ENCODE data around the gene CFAP74. TPM values are rescaled to one million over a fixed set of nuclear protein-coding genes. Genes with fewer than 3 reads are reported as not detected.

Gene CFAP74
- total and polyA plus RNA-seq, 2 of the 4 experiments (the other 2 are of a cell fraction), result not detected

- Histone ChIP-seq H2BK5ac (ENCODE audit: low read depth, low read length, poor library complexity, severe bottlenecking) (no peak overlapping the region), H4K20me1 (ENCODE audit: insufficient read depth, low read length) (no peaks in the 10 kb centered on the region), H3K4me1 (ENCODE audit: control insufficient read depth, insufficient read depth, low read length) (no peaks in the 10 kb centered on the region), H3K4me3 (ENCODE audit: insufficient read depth, low read depth, low read length) (no peak overlapping the region), H3K9me3 (ENCODE audit: control insufficient read depth, insufficient read depth, low read length) (no peaks in the 10 kb centered on the region), H3K9me1 (ENCODE audit: insufficient read depth, low read length) (0 out of 2 replicates have a peak, but pooled peaks cover 3% of the 10 kb centered on the region), H3K27ac (ENCODE audit: insufficient read depth, low read length) (no peak overlapping the region), H4K8ac (ENCODE audit: low read depth in 2 of 2, low read length in 2 of 2) (no peak overlapping the region), H2BK15ac (ENCODE audit: low read depth, low read length) (no peak overlapping the region), H3K36me3 (ENCODE audit: control insufficient read depth, insufficient read depth, low read length) (no peaks in the 10 kb centered on the region), H2BK120ac (ENCODE audit: low read depth, low read length) (no peak overlapping the region), H3K23ac (ENCODE audit: low read depth, low read length) (no peak overlapping the region), H2AK9ac (replicated peaks; ENCODE audit: low read depth, low read length, poor library complexity) (no peak overlapping the region), H3K56ac (ENCODE audit: extremely low read depth, insufficient read depth, low read length) (no peak overlapping the region), H4K5ac (ENCODE audit: low read depth, low read length) (no peak overlapping the region), H3K14ac (replicated peaks; ENCODE audit: low read depth, low read length) (no peak overlapping the region), H3K27me3 (ENCODE audit: control insufficient read depth, insufficient read depth, low read length) (peaks cover 44% of the 10 kb centered on the region), H2AFZ (replicated peaks; ENCODE audit: low read length, poor library complexity) (no peak overlapping the region), H3K18ac (ENCODE audit: low read depth, low read length) (no peak overlapping the region), H3K9ac (ENCODE audit: low read depth, low read length) (no peak overlapping the region), H3K4ac (ENCODE audit: low read depth, low read length) (no peak overlapping the region), H2BK20ac (ENCODE audit: low read depth, low read length) (no peak overlapping the region), H3K4me2 (ENCODE audit: low read depth, low read length) (no peak overlapping the region), H2AK5ac (ENCODE audit: low read depth, low read length) (no peak overlapping the region), H4K91ac (ENCODE audit: insufficient read depth, low read depth, low read length) (no peak overlapping the region), H3K79me1 (ENCODE audit: low read depth in 1 of 2, low read length in 2 of 2) (no peaks in the 10 kb centered on the region)
- POLR2A ChIA-PET (ENCODE audit: unreplicated experiment), result no interaction called here
- no CpG with 5 or more reads among the region's 9 CpGs for WGBS, 2 experiments (ENCODE audit: extremely low coverage in 2 of 2, insufficient read length in 1 of 2)
- ATAC-seq (ENCODE audit: low read depth) (no peak), DNase-seq (no peak)
- intact Hi-C loops (cut with micrococcal nuclease), result no loop called here
- in situ Hi-C loops (cut with MboI; ENCODE audit: low sequenced_read_pairs), result no loop called here
- TF ChIP-seq CTCF (conservative IDR thresholded peaks at IDR 0.05; ENCODE audit: low read depth, low read length), result no peak
- TF ChIP-seq ELK1 (IDR thresholded peaks at IDR 0.05; ENCODE audit: borderline replicate concordance, low read depth, low read length), result no peak
- no peak for TF ChIP-seq CEBPB (IDR thresholded peaks at IDR 0.05; ENCODE audit: low read depth, low read length)
- TF ChIP-seq MAFK (IDR thresholded peaks at IDR 0.05; ENCODE audit: low read depth, low read length), result no peak
- no peak for TF ChIP-seq MAZ (IDR thresholded peaks at IDR 0.05; ENCODE audit: borderline replicate concordance, low read depth, low read length)
- TF ChIP-seq RCOR1 (IDR thresholded peaks at IDR 0.05; ENCODE audit: insufficient replicate concordance, low read length), result no peak
- TF ChIP-seq FOS (IDR thresholded peaks at IDR 0.05; ENCODE audit: low read depth, low read length), result no peak
- no peak for TF ChIP-seq USF2 (IDR thresholded peaks at IDR 0.05; ENCODE audit: low read depth, low read length)
- no peak for TF ChIP-seq SMC3 (IDR thresholded peaks at IDR 0.05; ENCODE audit: low read depth, low read length)
- no peak for TF ChIP-seq MXI1 (IDR thresholded peaks at IDR 0.05; ENCODE audit: borderline replicate concordance, low read depth, low read length)
- TF ChIP-seq RAD21 (IDR thresholded peaks at IDR 0.05; ENCODE audit: low read length), result no peak
- no peak for TF ChIP-seq RFX5 (IDR thresholded peaks at IDR 0.05; ENCODE audit: low read depth, low read length)
- dilution Hi-C loops (cut with HindIII; ENCODE audit: low sequenced_read_pairs, unreplicated experiment), result no loop called here
- no TSS peak for BruUV-seq (replicated peaks)
- CTCF ChIA-PET, result no interaction called here
These were observed 2.7 kb downstream of the CFAP74 start for GRCh38 chr1:2000850-2001249.
